Activated naive CD8-positive, alpha-beta T cell treated with anti-CD3 and anti-CD28 coated beads, Interleukin-2, amount 50 U/mL, for 16 hours (primary cell): ENCODE data around the gene OXER1.

Experiments used
- DNase-seq: peaks from one replicate; pipeline ENCODE4 v3.0.0-alpha.2; 2020; ENCODE audit warnings: low read depth, low spot score

Gene OXER1

DNA sequence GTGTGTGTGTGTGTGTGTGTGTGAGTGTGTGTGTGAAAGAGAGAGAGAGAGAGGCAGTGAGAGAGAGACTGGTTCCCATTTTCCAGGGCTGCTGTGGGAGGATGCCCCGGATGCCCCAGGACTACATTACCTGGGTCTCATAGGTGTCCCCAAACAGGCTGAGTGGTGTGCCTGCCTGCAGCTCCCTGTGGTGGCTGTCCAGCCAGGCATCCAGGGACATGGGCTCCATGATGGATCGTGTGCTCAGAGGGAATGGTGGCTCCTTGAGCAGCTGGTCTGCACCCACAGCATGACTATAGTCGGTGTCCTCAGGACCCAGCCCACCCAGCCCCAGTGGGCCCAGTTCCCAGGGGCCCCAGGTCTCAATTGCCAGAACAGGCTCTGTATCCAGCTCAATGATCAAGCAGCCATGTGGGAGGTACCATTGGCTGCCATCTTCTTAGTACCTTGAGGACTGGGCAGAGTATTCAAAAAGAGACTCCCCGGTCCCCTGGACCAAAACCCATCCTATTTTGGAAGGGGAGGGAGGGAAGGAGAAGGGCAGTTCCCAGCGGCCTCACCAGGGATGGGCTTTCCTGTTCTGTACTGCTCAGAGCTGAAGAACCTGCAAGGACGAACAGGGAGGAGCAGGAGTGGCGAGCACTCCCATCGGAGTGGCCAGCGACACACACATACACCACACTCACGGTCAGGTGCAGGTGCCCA is 5.8 kb upstream of the OXER1 start:
- no peak for DNase-seq

GRCh38 chr2:42768706-42769256 is 4.8 kb upstream of the OXER1 start:
- no peak for DNase-seq

- no peak for DNase-seq
Measured at GRCh38 chr2:42767899-42768705, 4.2 kb upstream of the OXER1 start.

DNA sequence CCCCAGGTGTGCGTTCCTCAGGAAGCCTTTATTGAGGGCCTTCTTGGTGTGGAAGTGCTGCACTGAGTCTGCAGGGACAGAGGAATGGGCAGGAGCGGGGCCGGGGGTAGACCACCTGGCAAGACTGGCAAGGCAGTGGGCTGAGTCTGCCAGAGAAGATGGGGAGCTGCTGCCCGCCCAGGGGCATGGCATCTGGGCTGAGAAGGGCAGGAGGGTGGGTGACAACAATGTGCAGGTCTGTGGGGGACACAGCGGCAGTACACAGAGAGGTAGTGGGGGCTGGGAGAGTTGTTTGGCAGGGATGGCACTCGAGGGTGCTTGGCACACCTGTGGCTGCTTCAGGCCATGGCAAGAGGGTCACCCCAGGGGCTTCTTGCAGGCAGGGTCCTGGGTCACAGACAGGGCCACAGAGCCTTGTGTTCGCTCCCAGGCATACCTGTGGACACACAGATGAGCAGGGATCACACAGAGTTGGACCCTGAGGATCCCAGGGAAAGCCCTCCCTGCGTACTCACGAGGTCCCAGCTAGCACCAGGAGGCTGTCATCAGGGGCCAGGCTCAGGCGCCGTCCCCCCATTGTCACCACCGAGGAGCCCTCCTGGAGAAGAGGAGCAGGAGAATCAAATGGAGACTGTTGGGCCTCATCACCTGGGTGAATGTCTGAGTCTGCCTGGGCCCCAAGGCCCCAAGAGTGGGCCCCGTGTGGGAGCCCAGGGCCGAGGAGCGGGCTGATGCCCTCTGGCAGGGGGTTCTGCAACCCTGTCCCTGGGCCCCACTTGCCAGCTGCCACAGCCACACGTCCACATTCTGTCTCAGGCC is 3.4 kb upstream of the OXER1 start:
- no peak for DNase-seq

DNA sequence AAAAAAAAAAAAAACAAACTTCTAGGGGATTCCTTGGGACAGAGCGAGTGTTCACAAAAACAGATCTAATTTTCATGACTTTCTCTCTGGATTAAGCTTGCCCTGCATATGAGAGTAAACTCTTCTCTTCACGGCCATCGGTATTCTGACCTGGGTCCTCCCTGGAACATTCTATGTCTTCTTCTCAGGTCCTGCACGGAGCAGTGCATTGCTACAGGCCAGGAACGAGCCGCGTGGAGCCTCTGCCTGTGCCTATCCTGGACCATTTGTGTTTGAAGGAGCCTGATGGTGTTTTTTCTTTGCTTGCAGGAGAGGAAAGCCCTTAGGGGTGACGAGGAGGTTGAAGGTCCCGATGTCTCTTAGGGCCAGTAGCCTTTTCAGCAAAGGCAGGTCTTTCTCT is 1.8 kb upstream of the OXER1 start:
- DNase-seq: no peak

- no peak for DNase-seq
Measured at GRCh38 chr2:42764901-42765300, 966 bp upstream of the OXER1 start.

- DNase-seq: no peak
Measured at GRCh38 chr2:42762823-42763804, 821 bp downstream of the OXER1 start.

DNA sequence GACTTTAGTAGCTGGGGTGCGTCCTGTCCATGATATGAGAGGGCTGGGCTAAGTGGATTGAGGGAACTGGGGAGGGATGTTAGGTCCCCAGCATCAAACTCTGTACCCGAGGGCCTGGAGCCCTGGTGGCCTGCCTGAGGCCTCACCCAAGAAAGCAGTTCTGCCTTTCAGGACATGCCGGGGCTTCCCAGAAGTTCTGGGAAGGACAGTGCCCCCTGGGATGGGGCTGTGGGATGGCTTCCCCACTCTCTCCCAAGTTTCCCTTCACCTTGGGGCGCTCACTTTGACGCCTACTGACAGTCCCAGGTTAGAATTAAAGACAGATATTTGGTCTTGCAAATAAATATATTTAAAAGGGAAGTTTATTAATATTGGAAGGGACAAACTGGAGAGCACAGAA is 1.8 kb downstream of the OXER1 start:
- no peak for DNase-seq

- DNase-seq: no peak
Measured at GRCh38 chr2:42761554-42761953, 2.4 kb downstream of the OXER1 start.

GRCh38 chr2:42758751-42759150 is 5.2 kb downstream of the OXER1 start:
- no peak for DNase-seq

- no peak for DNase-seq
Measured at GRCh38 chr2:42757981-42758740, 5.8 kb downstream of the OXER1 start.

- DNase-seq: no peak
Measured at GRCh38 chr2:42756966-42757513, 6.9 kb downstream of the OXER1 start.

DNA sequence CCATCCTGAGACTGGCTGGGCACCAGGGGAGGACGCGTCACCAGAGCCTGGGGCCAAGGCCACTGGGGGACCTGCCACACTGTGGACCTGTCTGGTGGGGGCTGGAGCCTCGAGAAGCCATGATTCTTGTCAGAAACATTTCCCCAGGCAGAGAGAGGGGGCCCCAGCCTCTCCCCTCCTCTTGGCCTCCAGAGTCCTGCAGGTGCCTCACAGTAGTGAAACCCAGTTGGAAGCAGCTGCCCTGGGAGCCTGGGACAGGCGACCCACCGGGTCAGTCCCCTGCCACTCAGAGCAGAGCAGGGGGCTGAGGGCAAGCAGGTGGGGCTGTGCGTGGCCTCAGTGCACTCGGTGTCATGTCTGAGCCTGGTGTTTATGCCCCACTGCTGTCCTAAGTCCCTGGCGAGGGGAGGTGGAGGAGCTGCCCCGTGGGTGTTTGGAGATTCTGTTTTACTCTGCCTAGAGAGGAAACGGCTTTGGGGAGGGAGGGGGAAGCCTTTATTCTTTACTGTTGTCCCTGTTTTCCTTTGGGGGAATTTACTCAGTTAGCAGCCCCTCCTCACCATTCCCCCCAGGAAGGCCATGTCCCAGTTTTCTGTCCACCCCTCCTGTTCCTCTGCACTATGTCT is 7.7 kb downstream of the OXER1 start:
- no peak for DNase-seq

DNA sequence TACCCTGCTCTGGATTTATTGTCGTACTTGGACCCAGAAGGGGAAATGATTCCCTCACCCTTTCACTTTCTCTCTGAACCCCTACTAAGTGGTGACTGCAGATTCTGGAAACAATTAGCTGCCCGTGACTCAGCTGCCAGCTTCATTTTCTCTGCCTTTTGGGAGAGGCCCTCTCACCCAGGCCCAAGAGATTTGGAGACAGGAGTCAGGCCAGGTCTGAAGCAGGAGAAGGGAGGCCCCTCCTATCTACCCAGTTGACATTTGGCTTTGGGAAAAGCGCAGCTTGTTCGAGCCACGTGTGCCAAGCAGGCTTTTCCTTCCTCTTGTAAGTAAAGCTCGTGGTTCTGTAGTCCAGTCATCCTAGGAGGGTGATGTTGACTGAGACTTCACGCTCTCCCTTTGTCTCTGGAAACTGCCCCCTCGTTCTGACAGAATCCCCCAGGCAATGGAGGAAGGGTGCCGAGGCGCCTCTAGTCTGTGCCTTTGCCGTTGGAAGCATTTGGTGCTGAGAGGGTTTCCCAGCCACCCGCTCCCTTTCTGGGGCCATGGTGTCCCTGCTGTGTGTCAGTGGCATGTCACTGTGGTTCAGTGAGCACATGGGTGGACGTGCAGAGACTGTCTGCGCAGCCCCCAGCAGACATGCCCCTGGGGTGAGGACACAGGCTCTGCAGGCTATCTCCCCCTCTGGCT is 8.6 kb downstream of the OXER1 start:
- no peak for DNase-seq

DNA sequence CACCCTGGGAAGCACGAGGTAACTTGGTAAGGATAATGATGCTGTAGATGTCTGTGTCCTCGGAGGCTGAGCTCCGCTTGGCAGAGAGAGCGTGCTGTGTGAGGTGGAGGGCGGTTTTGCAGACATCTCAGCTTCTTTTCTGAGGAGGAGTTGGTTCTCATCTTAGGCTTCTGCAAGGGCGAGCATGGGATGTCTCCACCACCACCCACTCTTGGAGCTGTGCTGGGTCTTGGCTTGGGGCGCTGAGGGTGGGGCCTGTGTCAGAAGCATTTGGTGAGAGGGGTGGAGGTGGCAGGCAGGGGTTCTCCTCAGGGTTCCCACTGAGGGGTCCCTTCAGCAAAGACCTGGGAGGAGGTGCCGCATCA is 9.2 kb downstream of the OXER1 start:
- DNase-seq: no peak

- no peak for DNase-seq
Measured at GRCh38 chr2:42754021-42754775, 9.7 kb downstream of the OXER1 start.

DNA sequence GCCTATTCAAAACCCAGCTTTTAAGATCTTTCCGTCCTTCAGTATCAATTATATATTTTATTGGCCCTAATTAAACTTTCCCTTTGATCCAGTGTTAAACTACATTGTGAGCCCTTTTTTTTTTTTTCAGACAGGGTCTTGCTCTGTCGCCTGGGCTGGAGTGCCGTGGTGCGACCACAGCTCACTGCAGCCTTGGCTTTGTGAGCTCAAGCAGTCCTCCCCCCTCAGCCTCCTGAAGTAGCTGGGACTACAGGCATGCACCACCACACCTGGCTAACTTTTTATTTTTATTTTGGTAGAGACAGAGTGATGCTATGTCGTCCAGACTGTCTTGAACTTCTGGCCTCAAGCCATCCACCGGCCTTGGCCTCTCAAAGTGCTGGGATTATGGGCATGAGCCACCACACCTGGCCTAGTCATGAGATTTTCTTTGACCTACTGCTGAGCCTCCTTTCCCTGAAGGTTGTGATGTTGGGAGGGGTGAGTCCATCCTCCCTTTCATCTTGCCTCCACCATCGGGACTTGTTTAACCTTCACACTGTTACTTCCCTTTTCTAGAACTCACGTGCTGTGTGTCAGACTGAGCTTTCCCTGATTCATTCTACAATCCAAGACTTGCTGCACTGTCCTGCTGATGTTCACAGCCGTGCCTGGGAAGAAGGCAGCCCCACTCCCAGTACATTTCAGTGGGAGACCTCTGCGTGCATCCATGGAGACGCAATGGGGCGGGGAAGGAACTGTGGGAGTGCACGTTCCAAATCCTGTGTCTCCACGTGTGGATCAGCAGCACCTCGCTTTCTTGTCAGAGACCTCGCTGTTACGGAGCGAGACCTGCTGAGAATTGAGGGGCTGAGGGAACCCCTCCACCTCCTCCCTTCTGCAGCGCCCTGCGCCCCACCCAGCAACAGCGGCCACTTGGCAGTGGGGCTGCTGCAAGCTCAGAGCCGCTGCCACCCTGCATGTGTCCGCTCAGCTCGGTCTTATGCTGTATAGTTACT is 10.8 kb downstream of the OXER1 start:
- no peak for DNase-seq
